ENCODE data around the gene ASCC2.

The ASCC2 gene

GRCh38 chr22:29744902-29745301, 93.2 kb downstream of the ASCC2 start:
- peaks cover 13% of the 10 kb centered on the region for H3K36me3 ChIP-seq (ENCODE audit: control insufficient read depth, insufficient read depth, low read length)
- no peaks in the 10 kb centered on the region for H3K9me3 ChIP-seq (ENCODE audit: control insufficient read depth, low read length)
- H3K4me3 ChIP-seq (ENCODE audit: extremely low read depth, insufficient read depth, low read length, poor library complexity, severe bottlenecking): no peak overlapping the region
- WGBS, 2 experiments (ENCODE audit: insufficient coverage in 2 of 2): 91 to 92% methylated on average over 8 of the region's 8 CpGs
- no peaks in the 10 kb centered on the region for H3K4me1 ChIP-seq (ENCODE audit: control insufficient read depth, insufficient read depth, low read length, poor library complexity, severe bottlenecking)
- H3K27ac ChIP-seq (ENCODE audit: low read depth, low read length, severe bottlenecking): no peak overlapping the region

- Histone ChIP-seq H3K4me3 (ENCODE audit: extremely low read depth, insufficient read depth, low read length, poor library complexity, severe bottlenecking) (no peak overlapping the region), H3K9me3 (ENCODE audit: control insufficient read depth, low read length) (no peaks in the 10 kb centered on the region)
Measured at GRCh38 chr22:29742326-29742725, 95.7 kb downstream of the ASCC2 start.

GRCh38 chr22:29741926-29742325, 96.1 kb downstream of the ASCC2 start:
- Histone ChIP-seq H3K27ac (ENCODE audit: low read depth, low read length, severe bottlenecking) (no peak overlapping the region), H3K4me3 (ENCODE audit: extremely low read depth, insufficient read depth, low read length, poor library complexity, severe bottlenecking) (no peak overlapping the region), H3K4me1 (ENCODE audit: control insufficient read depth, insufficient read depth, low read length, poor library complexity, severe bottlenecking) (no peaks in the 10 kb centered on the region), H3K36me3 (ENCODE audit: control insufficient read depth, insufficient read depth, low read length) (peaks cover 17% of the 10 kb centered on the region), H3K9me3 (ENCODE audit: control insufficient read depth, low read length) (no peaks in the 10 kb centered on the region)
- WGBS, 2 experiments (ENCODE audit: insufficient coverage in 2 of 2): 92% methylated on average over 1 of the region's 2 CpGs; no CpG with 5 or more reads in 1 of the 2 experiments

More at GRCh38 chr22:29742326-29742725, 95.7 kb downstream of the ASCC2 start:
- Histone ChIP-seq H3K36me3 (ENCODE audit: control insufficient read depth, insufficient read depth, low read length) (peaks cover 17% of the 10 kb centered on the region), H3K4me1 (ENCODE audit: control insufficient read depth, insufficient read depth, low read length, poor library complexity, severe bottlenecking) (no peaks in the 10 kb centered on the region), H3K27ac (ENCODE audit: low read depth, low read length, severe bottlenecking) (no peak overlapping the region)
- 85 to 89% methylated on average over 11 to 12 of the region's 13 CpGs for WGBS, 2 experiments (ENCODE audit: insufficient coverage in 2 of 2)

GRCh38 chr22:29740216-29740615, 97.9 kb downstream of the ASCC2 start:
- Histone ChIP-seq H3K4me1 (ENCODE audit: control insufficient read depth, insufficient read depth, low read length, poor library complexity, severe bottlenecking) (no peaks in the 10 kb centered on the region), H3K36me3 (ENCODE audit: control insufficient read depth, insufficient read depth, low read length) (peaks cover 4% of the 10 kb centered on the region), H3K27ac (ENCODE audit: low read depth, low read length, severe bottlenecking) (no peak overlapping the region), H3K4me3 (ENCODE audit: extremely low read depth, insufficient read depth, low read length, poor library complexity, severe bottlenecking) (no peak overlapping the region), H3K9me3 (ENCODE audit: control insufficient read depth, low read length) (no peaks in the 10 kb centered on the region)
- WGBS, 2 experiments (ENCODE audit: insufficient coverage in 2 of 2): 97 to 100% methylated on average over 2 to 4 of the region's 5 CpGs

- WGBS, 2 experiments (ENCODE audit: insufficient coverage in 2 of 2): 92 to 96% methylated on average over 16 to 17 of the region's 17 CpGs
- H3K9me3 ChIP-seq (ENCODE audit: control insufficient read depth, low read length): no peaks in the 10 kb centered on the region
- no peak overlapping the region for H3K4me3 ChIP-seq (ENCODE audit: extremely low read depth, insufficient read depth, low read length, poor library complexity, severe bottlenecking)
Measured at GRCh38 chr22:29739346-29739875, 98.7 kb downstream of the ASCC2 start.

More at GRCh38 chr22:29739346-29739875, 98.7 kb downstream of the ASCC2 start:
- Histone ChIP-seq H3K27ac (ENCODE audit: low read depth, low read length, severe bottlenecking) (no peak overlapping the region), H3K4me1 (ENCODE audit: control insufficient read depth, insufficient read depth, low read length, poor library complexity, severe bottlenecking) (no peaks in the 10 kb centered on the region), H3K36me3 (ENCODE audit: control insufficient read depth, insufficient read depth, low read length) (peaks cover 4% of the 10 kb centered on the region)

All from mesodermal cell (in vitro differentiated cells).